Erythroblast (primary cell): ENCODE measurements around the gene TMEM131L.

ENCODE experiments used
- GATA1 ChIP-seq: IDR thresholded peaks from 2 replicates; pipeline ENCODE4 v1.6.1; 2011; ENCODE audit warnings: low read depth, mild to moderate bottlenecking, control low read depth, low read length, moderate library complexity
- POLR2A ChIP-seq: IDR thresholded peaks from 2 replicates; pipeline ENCODE4 v1.6.1; 2011; ENCODE audit warnings: mild to moderate bottlenecking, low read length

DNA sequence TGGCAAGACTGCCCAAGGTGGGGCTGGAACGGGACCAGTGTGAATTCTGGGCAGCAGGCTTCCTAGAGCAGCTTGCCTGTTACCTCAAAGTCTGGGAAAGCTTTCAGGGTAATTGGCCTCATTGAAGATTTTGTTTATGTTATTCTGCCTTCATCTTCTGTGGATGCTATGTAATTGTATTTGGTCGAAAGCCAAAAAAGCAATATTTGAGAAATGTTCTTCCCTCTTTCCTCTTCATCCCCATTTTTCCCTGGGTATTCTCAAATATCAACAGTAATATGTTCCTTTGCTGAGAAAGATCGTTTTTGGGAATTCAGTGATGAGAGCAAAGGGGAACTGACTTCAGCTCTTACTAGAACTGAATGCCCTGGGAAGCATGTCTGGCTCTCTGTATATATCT lies 12.9 kb downstream of the TMEM131L start:
- no peak for TF ChIP-seq POLR2A
- TF ChIP-seq GATA1 = no peak
